ENCODE measurements around the gene ATP8B3.

DNA sequence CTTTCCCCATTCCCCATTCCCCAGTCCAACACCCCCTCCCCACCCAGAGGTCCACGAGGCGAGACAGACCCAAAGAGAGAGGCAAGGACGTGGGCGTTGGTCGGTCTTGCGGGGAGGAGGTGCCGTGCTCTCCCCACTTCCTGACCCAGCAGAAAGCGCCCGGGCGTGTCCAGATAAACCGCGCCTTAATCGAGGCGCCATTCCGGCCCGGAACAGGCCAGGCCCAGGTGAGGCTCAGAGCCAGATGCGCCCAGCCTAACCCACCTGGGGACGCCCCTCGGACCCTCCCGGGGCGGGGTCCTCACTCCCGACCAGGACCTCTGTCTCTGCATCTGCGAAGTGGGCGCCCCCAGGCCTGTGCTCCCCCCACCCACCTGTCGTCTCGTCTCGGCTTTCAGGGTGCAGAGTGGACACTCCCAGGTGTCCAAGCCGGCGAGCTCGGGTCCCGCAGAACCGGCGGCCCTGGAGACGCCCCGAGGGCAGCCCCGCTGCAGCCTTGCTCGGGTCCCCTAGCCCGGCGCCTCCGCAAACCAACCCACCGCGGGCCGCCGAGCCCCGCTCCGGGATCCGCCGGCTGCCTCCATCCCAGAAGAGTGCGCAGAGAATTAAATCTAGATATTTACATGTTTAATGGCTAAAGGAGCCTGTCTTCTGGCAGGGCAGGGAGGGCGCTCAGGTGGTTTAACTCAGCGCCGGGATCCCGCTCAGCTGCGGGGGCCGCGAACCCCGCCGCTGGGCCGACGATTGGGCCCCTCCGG lies 63.8 kb downstream of the ATP8B3 start:
- TF ChIP-seq, protein P1, sequence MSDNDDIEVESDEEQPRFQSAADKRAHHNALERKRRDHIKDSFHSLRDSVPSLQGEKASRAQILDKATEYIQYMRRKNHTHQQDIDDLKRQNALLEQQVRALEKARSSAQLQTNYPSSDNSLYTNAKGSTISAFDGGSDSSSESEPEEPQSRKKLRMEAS (IDR thresholded peaks at IDR 0.05) = 0 out of 2 replicates have a peak, but pooled peaks have one; percentile 57
- TF ChIP-seq USF1 (IDR thresholded peaks at IDR 0.05) (no peak), REST (IDR thresholded peaks at IDR 0.05; ENCODE audit: low read depth) (no peak), EP300 (IDR thresholded peaks at IDR 0.05; ENCODE audit: borderline replicate concordance) (no peak), CREB1 (IDR thresholded peaks at IDR 0.05; ENCODE audit: low read depth) (no peak), CEBPB (IDR thresholded peaks at IDR 0.05) (no peak), TAF1 (IDR thresholded peaks at IDR 0.05; ENCODE audit: low read depth) (no peak), YY1 (IDR thresholded peaks at IDR 0.05; ENCODE audit: low read depth) (no peak), TEAD4 (IDR thresholded peaks at IDR 0.05) (no peak), NFIC (IDR thresholded peaks at IDR 0.05) (0 out of 2 replicates have a peak, but pooled peaks have one; percentile 22), ZBTB7A (IDR thresholded peaks at IDR 0.05; ENCODE audit: low read depth) (peak; percentile 78), FOXM1 (IDR thresholded peaks at IDR 0.05; ENCODE audit: borderline replicate concordance, low read depth) (no peak), RAD21 (IDR thresholded peaks at IDR 0.05; ENCODE audit: low read depth) (no peak)

Data from Ishikawa (cell line).